Measurements from ENCODE around the gene TOP3B. TPM values are rescaled to one million over a fixed set of nuclear protein-coding genes. Genes with fewer than 3 reads are reported as not detected.

TOP3B gene
- total and polyA plus RNA-seq, 9 of the 15 experiments (the other 6 are each of a cell fraction or from before 2014, with no cell fraction given): 3.0 to 188 (median 112) TPM

DNA sequence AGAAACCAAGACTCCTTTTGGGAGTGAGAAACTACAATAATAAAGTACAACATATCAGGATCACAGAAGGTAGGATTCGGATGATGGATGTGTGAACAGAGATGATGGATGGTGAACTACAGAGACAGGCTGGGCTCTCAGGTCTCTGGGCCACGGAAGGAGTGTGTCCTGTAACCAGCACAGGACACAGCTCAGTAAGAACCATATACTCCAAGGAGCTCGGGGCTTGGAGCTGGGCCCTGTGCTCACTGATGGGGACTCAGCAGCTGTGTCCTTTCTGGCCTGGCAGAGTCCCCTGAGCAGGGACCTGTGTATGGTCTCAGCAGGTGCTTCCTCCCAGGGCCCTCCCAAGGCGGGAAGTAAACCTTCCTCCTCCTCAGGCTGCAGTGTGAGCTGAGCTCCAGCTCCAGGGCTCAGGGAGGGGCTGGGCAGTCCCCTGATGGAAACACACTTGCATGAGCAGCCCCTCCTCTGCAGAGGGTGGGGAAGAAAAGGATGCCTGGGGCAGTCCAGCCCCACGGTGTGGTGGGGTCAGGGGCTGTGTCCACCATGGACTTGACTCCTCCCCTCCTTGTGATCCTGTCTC, 39.8 kb upstream of the TOP3B start (continued):
- TF ChIP-seq, protein P1, sequence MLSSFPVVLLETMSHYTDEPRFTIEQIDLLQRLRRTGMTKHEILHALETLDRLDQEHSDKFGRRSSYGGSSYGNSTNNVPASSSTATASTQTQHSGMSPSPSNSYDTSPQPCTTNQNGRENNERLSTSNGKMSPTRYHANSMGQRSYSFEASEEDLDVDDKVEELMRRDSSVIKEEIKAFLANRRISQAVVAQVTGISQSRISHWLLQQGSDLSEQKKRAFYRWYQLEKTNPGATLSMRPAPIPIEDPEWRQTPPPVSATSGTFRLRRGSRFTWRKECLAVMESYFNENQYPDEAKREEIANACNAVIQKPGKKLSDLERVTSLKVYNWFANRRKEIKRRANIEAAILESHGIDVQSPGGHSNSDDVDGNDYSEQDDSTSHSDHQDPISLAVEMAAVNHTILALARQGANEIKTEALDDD (IDR thresholded peaks at IDR 0.05): no peak
- TF ChIP-seq STAG1 (CRISPR knock-in tag; IDR thresholded peaks at IDR 0.05; ENCODE audit: borderline replicate concordance) (peak; percentile 12; the same call in 1 of the 2 replicates), FOXA3 (CRISPR knock-in tag; conservative IDR thresholded peaks at IDR 0.05 in 1 of 2, IDR thresholded peaks at IDR 0.05 in 1 of 2) (peak in 1 of 2 experiments; percentile 75; a peak in 2 of 4 replicates), PURB (CRISPR knock-in tag; IDR thresholded peaks at IDR 0.05; ENCODE audit: low read depth) (no peak), RUNX1 (IDR thresholded peaks at IDR 0.05; ENCODE audit: low read depth) (peak; percentile 67; the same call in 1 of the 2 replicates), MED1 (CRISPR knock-in tag; IDR thresholded peaks at IDR 0.05; ENCODE audit: borderline replicate concordance) (0 out of 2 replicates have a peak, but pooled peaks have one; percentile 54), ZNF12 (CRISPR knock-in tag; IDR thresholded peaks at IDR 0.05) (no peak; the same call in 1 of the 2 replicates), PHF8 (IDR thresholded peaks at IDR 0.05; ENCODE audit: borderline replicate concordance, low read length) (no peak)
- TF ChIP-seq, protein P2, sequence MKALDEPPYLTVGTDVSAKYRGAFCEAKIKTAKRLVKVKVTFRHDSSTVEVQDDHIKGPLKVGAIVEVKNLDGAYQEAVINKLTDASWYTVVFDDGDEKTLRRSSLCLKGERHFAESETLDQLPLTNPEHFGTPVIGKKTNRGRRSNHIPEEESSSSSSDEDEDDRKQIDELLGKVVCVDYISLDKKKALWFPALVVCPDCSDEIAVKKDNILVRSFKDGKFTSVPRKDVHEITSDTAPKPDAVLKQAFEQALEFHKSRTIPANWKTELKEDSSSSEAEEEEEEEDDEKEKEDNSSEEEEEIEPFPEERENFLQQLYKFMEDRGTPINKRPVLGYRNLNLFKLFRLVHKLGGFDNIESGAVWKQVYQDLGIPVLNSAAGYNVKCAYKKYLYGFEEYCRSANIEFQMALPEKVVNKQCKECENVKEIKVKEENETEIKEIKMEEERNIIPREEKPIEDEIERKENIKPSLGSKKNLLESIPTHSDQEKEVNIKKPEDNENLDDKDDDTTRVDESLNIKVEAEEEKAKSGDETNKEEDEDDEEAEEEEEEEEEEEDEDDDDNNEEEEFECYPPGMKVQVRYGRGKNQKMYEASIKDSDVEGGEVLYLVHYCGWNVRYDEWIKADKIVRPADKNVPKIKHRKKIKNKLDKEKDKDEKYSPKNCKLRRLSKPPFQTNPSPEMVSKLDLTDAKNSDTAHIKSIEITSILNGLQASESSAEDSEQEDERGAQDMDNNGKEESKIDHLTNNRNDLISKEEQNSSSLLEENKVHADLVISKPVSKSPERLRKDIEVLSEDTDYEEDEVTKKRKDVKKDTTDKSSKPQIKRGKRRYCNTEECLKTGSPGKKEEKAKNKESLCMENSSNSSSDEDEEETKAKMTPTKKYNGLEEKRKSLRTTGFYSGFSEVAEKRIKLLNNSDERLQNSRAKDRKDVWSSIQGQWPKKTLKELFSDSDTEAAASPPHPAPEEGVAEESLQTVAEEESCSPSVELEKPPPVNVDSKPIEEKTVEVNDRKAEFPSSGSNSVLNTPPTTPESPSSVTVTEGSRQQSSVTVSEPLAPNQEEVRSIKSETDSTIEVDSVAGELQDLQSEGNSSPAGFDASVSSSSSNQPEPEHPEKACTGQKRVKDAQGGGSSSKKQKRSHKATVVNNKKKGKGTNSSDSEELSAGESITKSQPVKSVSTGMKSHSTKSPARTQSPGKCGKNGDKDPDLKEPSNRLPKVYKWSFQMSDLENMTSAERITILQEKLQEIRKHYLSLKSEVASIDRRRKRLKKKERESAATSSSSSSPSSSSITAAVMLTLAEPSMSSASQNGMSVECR (CRISPR knock-in tag; IDR thresholded peaks at IDR 0.05): 0 out of 2 replicates have a peak, but pooled peaks have one; percentile 50
